ENCODE results near the gene TEAD1. TPM values are rescaled to one million over a fixed set of nuclear protein-coding genes. Genes with fewer than 3 reads are reported as not detected.

Gene TEAD1
- total and polyA plus RNA-seq, 2 donors (not counting 1 experiment from before 2014, with no cell fraction given) = 88.6 to 121 TPM

DNA sequence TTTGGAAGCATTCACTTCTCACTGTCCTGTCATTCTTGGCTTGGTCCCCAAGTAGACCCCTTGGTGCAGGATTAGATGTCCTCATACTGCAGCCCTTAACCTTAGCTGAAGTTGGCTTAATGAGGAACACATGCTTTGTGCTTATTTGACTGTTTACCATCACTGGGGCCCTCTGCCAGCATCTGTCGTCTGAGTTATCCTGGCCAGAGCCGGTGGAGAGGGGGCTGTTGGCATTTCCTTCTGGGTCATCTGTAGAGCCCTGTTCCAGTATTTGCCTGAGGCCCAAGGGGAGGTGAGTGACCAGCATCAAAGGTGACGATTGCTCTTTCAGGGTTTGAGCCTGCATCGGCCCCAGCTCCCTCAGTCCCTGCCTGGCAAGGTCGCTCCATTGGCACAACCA lies 208.4 kb downstream of the TEAD1 start:
- Histone ChIP-seq H3K4me2 (ENCODE audit: extremely low read depth, insufficient read depth, low read length) (no peak overlapping the region), H3K27me3 (ENCODE audit: control insufficient read depth, insufficient read depth, low read length) (no peaks in the 10 kb centered on the region), H3K4me1 (ENCODE audit: control insufficient read depth, extremely low read depth, insufficient read depth, low read length) (no peaks in the 10 kb centered on the region), H3K9me3 (ENCODE audit: control insufficient read depth, insufficient read depth, low read depth, low read length) (no peaks in the 10 kb centered on the region), H3K27ac (ENCODE audit: insufficient read depth, low read length) (no peak overlapping the region), H4K20me1 (ENCODE audit: control insufficient read depth, extremely low read depth, insufficient read depth, low read length) (no peaks in the 10 kb centered on the region), H3K9ac (ENCODE audit: insufficient read depth, low read length) (no peak overlapping the region), H3K4me3 (replicated peaks in 1 of 4; ENCODE audit: control extremely low read depth in 1 of 4, insufficient read depth in 1 of 4, low read depth in 3 of 4, low read length in 4 of 4) (no peak overlapping the region), H3K79me2 (ENCODE audit: control insufficient read depth, insufficient read depth, low read length) (peaks cover 8% of the 10 kb centered on the region), H3K36me3 (ENCODE audit: control insufficient read depth, insufficient read depth, low read length) (peaks cover 29% of the 10 kb centered on the region), H2AFZ (ENCODE audit: low read length) (no peak overlapping the region)
- no peak for TF ChIP-seq EZH2 (IDR thresholded peaks at IDR 0.05; ENCODE audit: low read length, missing control alignments)
- TF ChIP-seq, protein P1, sequence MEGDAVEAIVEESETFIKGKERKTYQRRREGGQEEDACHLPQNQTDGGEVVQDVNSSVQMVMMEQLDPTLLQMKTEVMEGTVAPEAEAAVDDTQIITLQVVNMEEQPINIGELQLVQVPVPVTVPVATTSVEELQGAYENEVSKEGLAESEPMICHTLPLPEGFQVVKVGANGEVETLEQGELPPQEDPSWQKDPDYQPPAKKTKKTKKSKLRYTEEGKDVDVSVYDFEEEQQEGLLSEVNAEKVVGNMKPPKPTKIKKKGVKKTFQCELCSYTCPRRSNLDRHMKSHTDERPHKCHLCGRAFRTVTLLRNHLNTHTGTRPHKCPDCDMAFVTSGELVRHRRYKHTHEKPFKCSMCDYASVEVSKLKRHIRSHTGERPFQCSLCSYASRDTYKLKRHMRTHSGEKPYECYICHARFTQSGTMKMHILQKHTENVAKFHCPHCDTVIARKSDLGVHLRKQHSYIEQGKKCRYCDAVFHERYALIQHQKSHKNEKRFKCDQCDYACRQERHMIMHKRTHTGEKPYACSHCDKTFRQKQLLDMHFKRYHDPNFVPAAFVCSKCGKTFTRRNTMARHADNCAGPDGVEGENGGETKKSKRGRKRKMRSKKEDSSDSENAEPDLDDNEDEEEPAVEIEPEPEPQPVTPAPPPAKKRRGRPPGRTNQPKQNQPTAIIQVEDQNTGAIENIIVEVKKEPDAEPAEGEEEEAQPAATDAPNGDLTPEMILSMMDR (conservative IDR thresholded peaks at IDR 0.05 in 1 of 2, IDR thresholded peaks at IDR 0.05 in 1 of 2; ENCODE audit: low read depth in 1 of 2, low read length in 2 of 2) = no peak
- no peak for DNase-seq (ENCODE audit: low read depth in 2 of 2)

DNA sequence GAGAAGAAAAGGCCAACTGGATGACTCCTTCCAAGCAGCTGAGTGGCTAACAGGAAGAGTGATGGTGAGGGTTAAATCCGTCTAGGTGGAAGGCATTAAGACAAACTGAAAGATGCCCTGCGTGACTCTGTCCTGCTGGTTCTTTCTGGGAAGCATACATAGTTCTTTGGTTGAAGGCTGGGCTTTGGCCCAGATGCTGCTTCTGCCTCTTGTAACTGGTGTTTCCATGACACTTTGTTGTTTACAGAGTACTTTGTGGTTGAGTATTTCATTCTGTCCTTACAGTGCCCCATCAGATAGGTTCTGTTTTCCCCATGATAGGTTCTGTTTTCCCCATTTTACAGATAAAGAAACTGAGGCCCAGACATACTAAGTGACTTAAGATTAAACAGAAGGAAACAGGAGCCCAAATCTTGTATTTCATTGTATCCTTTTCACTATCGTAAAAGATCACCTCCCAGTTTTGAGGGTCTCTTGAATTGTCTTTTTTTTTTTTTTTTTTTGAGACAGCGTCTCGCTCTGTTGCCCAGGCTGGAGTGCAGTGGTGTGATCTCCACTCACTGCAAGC lies 210.6 kb downstream of the TEAD1 start:
- Histone ChIP-seq H3K4me2 (ENCODE audit: extremely low read depth, insufficient read depth, low read length) (no peak overlapping the region), H2AFZ (ENCODE audit: low read length) (no peak overlapping the region), H3K27me3 (ENCODE audit: control insufficient read depth, insufficient read depth, low read length) (no peaks in the 10 kb centered on the region), H3K9ac (ENCODE audit: insufficient read depth, low read length) (no peak overlapping the region), H3K4me3 (replicated peaks in 1 of 4; ENCODE audit: control extremely low read depth in 1 of 4, insufficient read depth in 1 of 4, low read depth in 3 of 4, low read length in 4 of 4) (no peak overlapping the region), H3K79me2 (ENCODE audit: control insufficient read depth, insufficient read depth, low read length) (no peaks in the 10 kb centered on the region), H3K4me1 (ENCODE audit: control insufficient read depth, extremely low read depth, insufficient read depth, low read length) (peaks cover 9% of the 10 kb centered on the region), H4K20me1 (ENCODE audit: control insufficient read depth, extremely low read depth, insufficient read depth, low read length) (no peaks in the 10 kb centered on the region), H3K27ac (ENCODE audit: insufficient read depth, low read length) (peak overlapping the region; percentile 51), H3K9me3 (ENCODE audit: control insufficient read depth, insufficient read depth, low read depth, low read length) (no peaks in the 10 kb centered on the region), H3K36me3 (ENCODE audit: control insufficient read depth, insufficient read depth, low read length) (peaks cover 21% of the 10 kb centered on the region)
- peak in 1 of 2 donors; percentile 30 for DNase-seq (ENCODE audit: low read depth in 2 of 2)
- no peak for TF ChIP-seq EZH2 (IDR thresholded peaks at IDR 0.05; ENCODE audit: low read length, missing control alignments)
- TF ChIP-seq, protein P1 (conservative IDR thresholded peaks at IDR 0.05 in 1 of 2, IDR thresholded peaks at IDR 0.05 in 1 of 2; ENCODE audit: low read depth in 1 of 2, low read length in 2 of 2) = no peak

- H3K36me3 ChIP-seq (ENCODE audit: control insufficient read depth, insufficient read depth, low read length) = peaks cover 15% of the 10 kb centered on the region
- no peaks in the 10 kb centered on the region for H3K9me3 ChIP-seq (ENCODE audit: control insufficient read depth, insufficient read depth, low read depth, low read length)
- no peak overlapping the region for H3K9ac ChIP-seq (ENCODE audit: insufficient read depth, low read length)
- H3K4me3 ChIP-seq (replicated peaks in 1 of 4; ENCODE audit: control extremely low read depth in 1 of 4, insufficient read depth in 1 of 4, low read depth in 3 of 4, low read length in 4 of 4) = no peak overlapping the region
- no peak overlapping the region for H2AFZ ChIP-seq (ENCODE audit: low read length)
- H3K27me3 ChIP-seq (ENCODE audit: control insufficient read depth, insufficient read depth, low read length) = no peaks in the 10 kb centered on the region
- H3K4me1 ChIP-seq (ENCODE audit: control insufficient read depth, extremely low read depth, insufficient read depth, low read length) = peaks cover 9% of the 10 kb centered on the region
- TF ChIP-seq, protein P1 (conservative IDR thresholded peaks at IDR 0.05 in 1 of 2, IDR thresholded peaks at IDR 0.05 in 1 of 2; ENCODE audit: low read depth in 1 of 2, low read length in 2 of 2) = no peak
- TF ChIP-seq EZH2 (IDR thresholded peaks at IDR 0.05; ENCODE audit: low read length, missing control alignments) = no peak
- no peak overlapping the region for H3K27ac ChIP-seq (ENCODE audit: insufficient read depth, low read length)
- H3K79me2 ChIP-seq (ENCODE audit: control insufficient read depth, insufficient read depth, low read length) = peaks cover 2% of the 10 kb centered on the region
- no peak overlapping the region for H3K4me2 ChIP-seq (ENCODE audit: extremely low read depth, insufficient read depth, low read length)
- no peaks in the 10 kb centered on the region for H4K20me1 ChIP-seq (ENCODE audit: control insufficient read depth, extremely low read depth, insufficient read depth, low read length)
- no peak for DNase-seq (ENCODE audit: low read depth in 2 of 2)
Observed at GRCh38 chr11:12885717-12886239, 211.6 kb downstream of the TEAD1 start.

Data from fibroblast of lung (primary cell).